Neural progenitor cell (in vitro differentiated cells): ENCODE data around the gene BFSP2. TPM values are rescaled to one million over a fixed set of nuclear protein-coding genes. Genes with fewer than 3 reads are reported as not detected.

Experiments
- DNase-seq: peaks from one replicate; pipeline ENCODE4 v3.0.0-alpha.2; 2016; ENCODE audit warnings: low spot score
- H2AFZ ChIP-seq: fragments of 200-600 bp; sonication (generic); replicated peaks from 2 replicates; pipeline ENCODE4 v1.6.1; 2016; ENCODE audit warnings: antibody characterized with exemption
- H3F3A ChIP-seq: fragments of 200-600 bp; sonication (generic); 2 replicates; pipeline ENCODE4 v1.6.1; 2016; ENCODE audit warnings: antibody characterized with exemption, low read depth
- H3K27ac ChIP-seq: fragments of 200-600 bp; sonication (generic); 2 replicates; pipeline ENCODE4 v1.5.1; 2016; ENCODE audit warnings: mild to moderate bottlenecking
- H3K27me3 ChIP-seq: fragments of 200-600 bp; sonication (generic); 2 replicates; pipeline ENCODE4 v1.6.1; 2016; ENCODE audit warnings: mild to moderate bottlenecking, moderate library complexity
- H3K36me3 ChIP-seq: fragments of 200-600 bp; sonication (generic); 2 replicates; pipeline ENCODE4 v1.5.1; 2016
- H3K4me1 ChIP-seq: fragments of 200-600 bp; sonication (generic); 2 replicates; pipeline ENCODE4 v1.6.1; 2016; ENCODE audit warnings: mixed run types
- H3K4me2 ChIP-seq: fragments of 200-600 bp; sonication (generic); 2 replicates; pipeline ENCODE4 v1.6.1; 2016
- H3K4me3 ChIP-seq: fragments of 200-600 bp; sonication (generic); 2 replicates; pipeline ENCODE4 v1.5.1; 2016
- H3K79me2 ChIP-seq: fragments of 200-600 bp; sonication (generic); 2 replicates; pipeline ENCODE4 v1.6.1; 2016; ENCODE audit warnings: low read depth
- H3K9ac ChIP-seq: fragments of 200-600 bp; sonication (generic); 2 replicates; pipeline ENCODE4 v1.6.1; 2016
- H3K9me3 ChIP-seq: fragments of 200-600 bp; sonication (generic); 2 replicates; pipeline ENCODE4 v1.5.1; 2016; ENCODE audit warnings: low read depth
- H4K20me1 ChIP-seq: fragments of 200-600 bp; sonication (generic); 2 replicates; pipeline ENCODE4 v1.6.1; 2016; ENCODE audit warnings: low read depth
- H3K27ac Mint-ChIP-seq: 3 replicates; pipeline ENCODE4 v1.8.0; 2021; ENCODE audit warnings: mixed read lengths
- H3K27me3 Mint-ChIP-seq: 2 replicates; pipeline ENCODE4 v1.8.0; 2022; ENCODE audit warnings: low read depth, mild to moderate bottlenecking, inconsistent platforms, moderate library complexity, mixed read lengths; ENCODE audit not compliant: insufficient read depth
- H3K36me3 Mint-ChIP-seq: 3 replicates; pipeline ENCODE4 v1.8.0; 2021; ENCODE audit warnings: mixed read lengths
- H3K4me1 Mint-ChIP-seq: 3 replicates; pipeline ENCODE4 v1.8.0; 2021; ENCODE audit warnings: mixed read lengths
- H3K4me3 Mint-ChIP-seq: 3 replicates; pipeline ENCODE4 v1.8.0; 2021; ENCODE audit warnings: mild to moderate bottlenecking, moderate library complexity, mixed read lengths
- H3K9me3 Mint-ChIP-seq: 3 replicates; pipeline ENCODE4 v1.8.0; 2020; ENCODE audit warnings: mixed read lengths
- EZH2 ChIP-seq: fragments of 200-600 bp; sonication (generic); IDR thresholded peaks from 2 replicates; pipeline ENCODE4 v1.6.1; 2017; ENCODE audit warnings: antibody characterized with exemption, mild to moderate bottlenecking, moderate library complexity
- EZH2phosphoT487 ChIP-seq: fragments of 200-600 bp; sonication (generic); IDR thresholded peaks from 2 replicates; pipeline ENCODE4 v1.6.1; 2017; ENCODE audit warnings: antibody characterized with exemption
- total RNA-seq: library from RNA; depleted of rRNA; stranded (reverse); fragments of >200 nt; gene quantifications from 2 replicates; pipeline ENCODE4 v1.2.3, GENCODE V29; 2015; ENCODE audit warnings: low replicate concordance
- TF ChIP-seq, protein P1 (sequence below): fragments of 200-600 bp; sonication (generic); IDR thresholded peaks from 2 replicates; pipeline ENCODE4 v1.5.1; 2017; ENCODE audit warnings: antibody characterized with exemption, mild to moderate bottlenecking

BFSP2 gene
- total RNA-seq, 1 donor from 2014 or later = not detected

DNA sequence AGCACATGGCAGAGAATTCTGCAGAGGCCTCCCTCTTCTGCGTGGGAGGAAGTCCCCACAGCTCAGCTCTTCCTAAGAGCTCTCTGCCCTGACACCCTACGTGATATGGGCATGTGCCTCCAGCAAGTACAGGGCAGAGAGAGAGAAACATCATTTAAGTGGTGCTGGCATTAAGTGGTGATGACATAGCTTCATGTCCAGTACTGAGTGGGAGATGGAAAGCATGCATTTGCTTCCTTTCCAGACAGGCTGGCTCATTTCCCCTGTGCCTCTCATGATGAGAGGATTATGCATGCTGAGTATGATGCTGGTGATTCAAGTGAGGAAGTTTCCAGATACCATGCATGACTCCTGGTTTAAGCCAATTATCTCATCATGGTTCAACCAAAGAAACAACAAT, 26.9 kb downstream of the BFSP2 start:
- Histone ChIP-seq H3K4me3 (no peak overlapping the region), H2AFZ (no peak overlapping the region), H3K79me2 (no peaks in the 10 kb centered on the region), H3K27ac (no peak overlapping the region), H3K9ac (no peak overlapping the region), H3F3A (peaks cover 2% of the 10 kb centered on the region), H3K4me2 (no peak overlapping the region), H3K4me1 (peaks cover 3% of the 10 kb centered on the region), H3K27me3 (no peaks in the 10 kb centered on the region), H3K9me3 (no peaks in the 10 kb centered on the region), H4K20me1 (no peaks in the 10 kb centered on the region), H3K36me3 (no peaks in the 10 kb centered on the region)
- DNase-seq = no peak
- Mint-ChIP-seq H3K36me3 (no peaks in the 10 kb centered on the region), H3K4me3 (no peak overlapping the region), H3K9me3 (no peaks in the 10 kb centered on the region), H3K4me1 (peaks cover 18% of the 10 kb centered on the region), H3K27ac (no peak overlapping the region), H3K27me3 (peaks cover 6% of the 10 kb centered on the region)
- TF ChIP-seq EZH2phosphoT487 (no peak), EZH2 (no peak)
- TF ChIP-seq, protein P1, sequence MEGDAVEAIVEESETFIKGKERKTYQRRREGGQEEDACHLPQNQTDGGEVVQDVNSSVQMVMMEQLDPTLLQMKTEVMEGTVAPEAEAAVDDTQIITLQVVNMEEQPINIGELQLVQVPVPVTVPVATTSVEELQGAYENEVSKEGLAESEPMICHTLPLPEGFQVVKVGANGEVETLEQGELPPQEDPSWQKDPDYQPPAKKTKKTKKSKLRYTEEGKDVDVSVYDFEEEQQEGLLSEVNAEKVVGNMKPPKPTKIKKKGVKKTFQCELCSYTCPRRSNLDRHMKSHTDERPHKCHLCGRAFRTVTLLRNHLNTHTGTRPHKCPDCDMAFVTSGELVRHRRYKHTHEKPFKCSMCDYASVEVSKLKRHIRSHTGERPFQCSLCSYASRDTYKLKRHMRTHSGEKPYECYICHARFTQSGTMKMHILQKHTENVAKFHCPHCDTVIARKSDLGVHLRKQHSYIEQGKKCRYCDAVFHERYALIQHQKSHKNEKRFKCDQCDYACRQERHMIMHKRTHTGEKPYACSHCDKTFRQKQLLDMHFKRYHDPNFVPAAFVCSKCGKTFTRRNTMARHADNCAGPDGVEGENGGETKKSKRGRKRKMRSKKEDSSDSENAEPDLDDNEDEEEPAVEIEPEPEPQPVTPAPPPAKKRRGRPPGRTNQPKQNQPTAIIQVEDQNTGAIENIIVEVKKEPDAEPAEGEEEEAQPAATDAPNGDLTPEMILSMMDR = no peak

DNA sequence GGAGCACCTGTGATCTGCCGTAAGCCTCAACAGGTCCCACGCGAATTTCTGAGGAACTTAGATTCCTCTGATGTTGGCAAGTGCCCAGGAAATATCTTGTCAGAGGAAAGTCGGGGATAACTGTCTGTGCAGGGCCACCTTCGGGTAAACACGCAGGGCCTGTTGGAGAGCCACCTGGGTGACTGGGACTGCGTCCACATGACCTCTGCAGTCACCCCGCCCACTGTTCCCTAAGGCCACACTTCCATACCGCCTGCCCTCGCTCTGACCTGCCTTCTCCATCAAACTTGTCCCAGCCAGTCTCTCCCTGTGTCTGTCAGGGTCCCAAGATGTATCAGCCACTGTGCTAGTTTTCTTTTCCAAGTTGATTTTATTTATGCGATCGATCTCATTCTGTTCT, 28.7 kb downstream of the BFSP2 start:
- Histone ChIP-seq H3K9ac (no peak overlapping the region), H2AFZ (no peak overlapping the region), H3K4me3 (no peak overlapping the region), H3K4me1 (peaks cover 10% of the 10 kb centered on the region), H3K4me2 (no peak overlapping the region), H3K27ac (no peak overlapping the region), H3K27me3 (no peaks in the 10 kb centered on the region), H3K36me3 (no peaks in the 10 kb centered on the region), H4K20me1 (no peaks in the 10 kb centered on the region), H3K79me2 (no peaks in the 10 kb centered on the region), H3K9me3 (no peaks in the 10 kb centered on the region), H3F3A (peaks cover 2% of the 10 kb centered on the region)
- Mint-ChIP-seq H3K36me3 (no peaks in the 10 kb centered on the region), H3K9me3 (no peaks in the 10 kb centered on the region), H3K27me3 (peaks cover 6% of the 10 kb centered on the region), H3K4me3 (no peak overlapping the region), H3K4me1 (peaks cover 18% of the 10 kb centered on the region), H3K27ac (no peak overlapping the region)
- DNase-seq = no peak
- TF ChIP-seq, protein P1 = no peak
- TF ChIP-seq EZH2 (no peak), EZH2phosphoT487 (no peak)

DNA sequence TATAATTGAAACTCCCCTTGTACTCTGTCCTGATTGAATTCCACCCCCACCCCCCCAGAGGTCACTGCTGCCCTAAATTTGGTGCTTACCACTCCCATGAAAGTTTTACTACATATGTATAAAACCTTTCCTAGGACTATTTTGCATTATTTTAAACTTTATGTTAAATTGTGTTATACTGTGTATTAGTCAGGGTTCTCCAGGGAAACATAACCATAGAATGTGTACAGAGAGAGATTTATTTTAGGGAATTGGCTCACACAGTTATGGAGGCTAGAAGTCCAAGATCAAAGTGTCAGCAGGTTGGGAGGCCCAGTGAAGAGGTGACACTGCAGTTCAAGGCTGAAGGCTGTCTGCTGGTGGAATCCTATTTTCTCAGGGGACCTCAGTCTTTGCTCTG, 29.2 kb downstream of the BFSP2 start:
- Histone ChIP-seq H3K4me3 (no peak overlapping the region), H3K9me3 (no peaks in the 10 kb centered on the region), H4K20me1 (no peaks in the 10 kb centered on the region), H3K36me3 (no peaks in the 10 kb centered on the region), H3F3A (peaks cover 2% of the 10 kb centered on the region), H3K4me1 (peaks cover 8% of the 10 kb centered on the region), H2AFZ (no peak overlapping the region), H3K79me2 (no peaks in the 10 kb centered on the region), H3K27ac (no peak overlapping the region), H3K4me2 (no peak overlapping the region), H3K27me3 (no peaks in the 10 kb centered on the region), H3K9ac (no peak overlapping the region)
- H3K4me3 Mint-ChIP-seq = no peak overlapping the region
- no peaks in the 10 kb centered on the region for H3K9me3 Mint-ChIP-seq
- no peak overlapping the region for H3K27ac Mint-ChIP-seq
- no peaks in the 10 kb centered on the region for H3K36me3 Mint-ChIP-seq
- peaks cover 15% of the 10 kb centered on the region for H3K4me1 Mint-ChIP-seq
- no peak for DNase-seq
- TF ChIP-seq, protein P1 = no peak
- TF ChIP-seq EZH2phosphoT487 (no peak), EZH2 (no peak)
- peaks cover 6% of the 10 kb centered on the region for H3K27me3 Mint-ChIP-seq
